H9 (cell line): ENCODE measurements around the gene VAV2. TPM values are rescaled to one million over a fixed set of nuclear protein-coding genes. Genes with fewer than 3 reads are reported as not detected.
A peak's percentile ranks its signal among the peaks of the same experiment; 100 is the strongest.

ENCODE experiments used
- DNase-seq: peaks from one replicate; pipeline ENCODE4 v3.0.0-alpha.2; 2017
- H2AFZ ChIP-seq: one replicate; pipeline ENCODE4 v1.6.1; 2013; ENCODE audit warnings: mild to moderate bottlenecking, low read length, control low read depth, moderate library complexity
- H2AK5ac ChIP-seq: 2 replicates; pipeline ENCODE4 v1.6.1; 2013; ENCODE audit warnings: low read length, control low read depth, mixed read lengths; ENCODE audit not compliant: insufficient read length
- H2BK120ac ChIP-seq: one replicate; pipeline ENCODE4 v1.6.1; 2013; ENCODE audit warnings: low read depth, mild to moderate bottlenecking, low read length, control low read depth, inconsistent platforms; ENCODE audit not compliant: poor library complexity, severe bottlenecking
- H2BK12ac ChIP-seq: 2 replicates; pipeline ENCODE4 v1.6.1; 2013; ENCODE audit warnings: low read length, control low read depth, mixed read lengths, low read depth; ENCODE audit not compliant: insufficient read length
- H2BK15ac ChIP-seq: 2 replicates; pipeline ENCODE4 v1.6.1; 2013; ENCODE audit warnings: low read depth, low read length, control low read depth
- H2BK20ac ChIP-seq: one replicate; pipeline ENCODE4 v1.6.1; 2013; ENCODE audit warnings: low read depth, mild to moderate bottlenecking, low read length, control low read depth, inconsistent platforms; ENCODE audit not compliant: poor library complexity, severe bottlenecking
- H2BK5ac ChIP-seq: 2 replicates; pipeline ENCODE4 v1.6.1; 2013; ENCODE audit warnings: low read length, control low read depth, mixed read lengths; ENCODE audit not compliant: insufficient read length
- H3K14ac ChIP-seq: 2 replicates; pipeline ENCODE4 v1.6.1; 2013; ENCODE audit warnings: low read length, control low read depth; ENCODE audit not compliant: insufficient read depth
- H3K18ac ChIP-seq: 2 replicates; pipeline ENCODE4 v1.6.1; 2013; ENCODE audit warnings: low read depth, mild to moderate bottlenecking, mixed read lengths, low read length, control low read depth; ENCODE audit not compliant: insufficient read length
- H3K23ac ChIP-seq: 2 replicates; pipeline ENCODE4 v1.6.1; 2013; ENCODE audit warnings: low read length, control low read depth, mixed read lengths, low read depth; ENCODE audit not compliant: insufficient read length
- H3K23me2 ChIP-seq: 2 replicates; pipeline ENCODE4 v1.6.1; 2013; ENCODE audit warnings: low read depth, mild to moderate bottlenecking, mixed read lengths, low read length, control low read depth; ENCODE audit not compliant: insufficient read length, poor library complexity, severe bottlenecking
- H3K27ac ChIP-seq: 2 replicates; pipeline ENCODE4 v1.5.1; 2013; ENCODE audit warnings: low read length, control low read depth, mixed read lengths, low read depth; ENCODE audit not compliant: insufficient read length
- H3K27me3 ChIP-seq: 2 replicates; pipeline ENCODE4 v1.6.1; 2013; ENCODE audit warnings: low read length, control low read depth, inconsistent platforms; ENCODE audit not compliant: insufficient read depth
- H3K4ac ChIP-seq: 2 replicates; pipeline ENCODE4 v1.6.1; 2013; ENCODE audit warnings: low read depth, mild to moderate bottlenecking, control low read depth, inconsistent platforms, low read length, moderate library complexity
- H3K4me1 ChIP-seq: 2 replicates; pipeline ENCODE4 v1.6.1; 2013; ENCODE audit warnings: low read length, control low read depth, inconsistent platforms; ENCODE audit not compliant: insufficient read depth
- H3K4me2 ChIP-seq: 2 replicates; pipeline ENCODE4 v1.6.1; 2013; ENCODE audit warnings: low read length, control low read depth, mixed read lengths; ENCODE audit not compliant: insufficient read length, insufficient read depth
- H3K56ac ChIP-seq: 2 replicates; pipeline ENCODE4 v1.6.1; 2013; ENCODE audit warnings: low read depth, mild to moderate bottlenecking, mixed read lengths, low read length, control low read depth; ENCODE audit not compliant: insufficient read length
- H3K79me1 ChIP-seq: 2 replicates; pipeline ENCODE4 v1.6.1; 2013; ENCODE audit warnings: low read depth, mild to moderate bottlenecking, moderate library complexity, low read length, control low read depth, inconsistent platforms; ENCODE audit not compliant: insufficient read depth, poor library complexity, severe bottlenecking
- H3K79me2 ChIP-seq: 2 replicates; pipeline ENCODE4 v1.6.1; 2013; ENCODE audit warnings: low read length, control low read depth, inconsistent platforms; ENCODE audit not compliant: insufficient read depth
- H3K9ac ChIP-seq: 2 replicates; pipeline ENCODE4 v1.6.1; 2013; ENCODE audit warnings: low read length, control low read depth, mixed read lengths; ENCODE audit not compliant: insufficient read length; ENCODE audit errors: extremely low read depth
- H3K9me3 ChIP-seq: one replicate; pipeline ENCODE4 v1.6.1; 2013; ENCODE audit warnings: low read depth, low read length, inconsistent platforms; ENCODE audit not compliant: control insufficient read depth
- H3T11ph ChIP-seq: one replicate; pipeline ENCODE4 v1.6.1; 2013; ENCODE audit warnings: mild to moderate bottlenecking, low read length, control low read depth, inconsistent platforms
- H4K20me1 ChIP-seq: one replicate; pipeline ENCODE4 v1.6.1; 2013; ENCODE audit not compliant: control insufficient read depth, insufficient read length, insufficient read depth
- H4K5ac ChIP-seq: 2 replicates; pipeline ENCODE4 v1.6.1; 2013; ENCODE audit warnings: low read depth, mild to moderate bottlenecking, mixed read lengths, low read length, control low read depth; ENCODE audit not compliant: insufficient read length
- H4K8ac ChIP-seq: replicated peaks from 2 replicates; pipeline ENCODE4 v1.6.1; 2013; ENCODE audit warnings: low read length, control low read depth, mixed read lengths, low read depth; ENCODE audit not compliant: insufficient read length
- H4K91ac ChIP-seq: 2 replicates; pipeline ENCODE4 v1.6.1; 2013; ENCODE audit warnings: low read depth, mild to moderate bottlenecking, moderate library complexity, mixed read lengths, low read length, control low read depth; ENCODE audit not compliant: insufficient read length
- H3K27ac Mint-ChIP-seq, 3 experiments: 2 replicates in 2 of 3; 3 replicates in 1 of 3; pipeline ENCODE4 v1.8.0; 2020 to 2021; ENCODE audit warnings: mixed read lengths in 3 of 3, mild to moderate bottlenecking in 1 of 3, moderate library complexity in 1 of 3
- H3K27me3 Mint-ChIP-seq: 2 replicates; pipeline ENCODE4 v1.8.0; 2021; ENCODE audit warnings: low read depth, mild to moderate bottlenecking, moderate library complexity, mixed read lengths
- H3K36me3 Mint-ChIP-seq, 3 experiments: 2 replicates in 2 of 3; 3 replicates in 1 of 3; pipeline ENCODE4 v1.8.0; 2020 to 2021; ENCODE audit warnings: low read depth in 3 of 3, mixed read lengths in 3 of 3; ENCODE audit not compliant: insufficient read depth in 1 of 3
- H3K4me1 Mint-ChIP-seq, 2 experiments: 2 replicates each; pipeline ENCODE4 v1.8.0; 2020; ENCODE audit warnings: mixed read lengths in 2 of 2
- H3K4me3 Mint-ChIP-seq, 2 experiments: 2 replicates in 1 of 2; 3 replicates in 1 of 2; pipeline ENCODE4 v1.8.0; 2020 to 2021; ENCODE audit warnings: mild to moderate bottlenecking in 2 of 2, mixed read lengths in 2 of 2, moderate library complexity in 1 of 2
- H3K9me3 Mint-ChIP-seq, 2 experiments: 2 replicates in 1 of 2; 3 replicates in 1 of 2; pipeline ENCODE4 v1.8.0; 2020; ENCODE audit warnings: mild to moderate bottlenecking in 2 of 2, mixed read lengths in 2 of 2, moderate library complexity in 1 of 2
- CTCF ChIP-seq: fragments of 200-600 bp; sonication (generic); conservative IDR thresholded peaks from 3 replicates; pipeline ENCODE4 v1.8.0; 2021; ENCODE audit warnings: antibody characterized with exemption, mild to moderate bottlenecking
- WGBS: extraction: QIAGEN DNeasy Blood & Tissue Kit; methylation state at CpG from one replicate; pipeline ENCODE4 v1.1.7; 2013; ENCODE audit warnings: missing lambda C conversion rate, low lambda C conversion rate, mixed read lengths; ENCODE audit not compliant: insufficient read length; ENCODE audit errors: extremely low coverage; 5-methylcytosine and 5-hydroxymethylcytosine counted together
- total RNA-seq: library from RNA; stranded (reverse); gene quantifications from 2 replicates; pipeline ENCODE4 v1.2.1, GENCODE V29; 2021

Gene VAV2
- total RNA-seq, 1 experiment from 2014 or later: 58.7 TPM

GRCh38 chr9:133850937-133851336, 141.2 kb downstream of the VAV2 start:
- Histone ChIP-seq H4K8ac (no peak overlapping the region), H3K9ac (no peak overlapping the region), H3K4me2 (no peak overlapping the region), H4K5ac (no peak overlapping the region), H3K27ac (no peak overlapping the region), H3T11ph (no peak overlapping the region), H2AFZ (no peak overlapping the region), H3K14ac (no peak overlapping the region; the same call in 1 of the 2 replicates), H4K91ac (no peak overlapping the region), H3K18ac (no peak overlapping the region), H3K79me2 (no peaks in the 10 kb centered on the region), H2AK5ac (no peak overlapping the region), H3K9me3 (no peaks in the 10 kb centered on the region), H3K79me1 (no peaks in the 10 kb centered on the region), H3K56ac (no peak overlapping the region), H3K27me3 (no peaks in the 10 kb centered on the region), H2BK12ac (no peak overlapping the region), H3K4ac (no peak overlapping the region), H2BK5ac (no peak overlapping the region), H2BK15ac (no peak overlapping the region), H3K23me2 (no peaks in the 10 kb centered on the region), H3K4me1 (no peaks in the 10 kb centered on the region), H2BK120ac (no peak overlapping the region), H2BK20ac (no peak overlapping the region), H4K20me1 (no peaks in the 10 kb centered on the region), H3K23ac (no peak overlapping the region)
- no peaks in the 10 kb centered on the region for H3K9me3 Mint-ChIP-seq
- peaks cover 3 to 11% (median 3%) of the 10 kb centered on the region in 3 experiments; a peak in 6 of 7 replicates for H3K36me3 Mint-ChIP-seq
- H3K27me3 Mint-ChIP-seq: no peaks in the 10 kb centered on the region; the same call in 1 of the 2 replicates
- DNase-seq: no peak
- peak overlapping the region in 1 of 3 experiments; percentile 59; a peak in 1 of 7 replicates for H3K27ac Mint-ChIP-seq
- TF ChIP-seq CTCF: no peak
- no peak overlapping the region for H3K4me3 Mint-ChIP-seq
- no CpG with 5 or more reads among the region's 7 CpGs for WGBS
- H3K4me1 Mint-ChIP-seq: peaks cover 7 to 9% of the 10 kb centered on the region in 2 experiments
